Measurements from ENCODE around the gene NRXN3. TPM values are rescaled to one million over a fixed set of nuclear protein-coding genes. Genes with fewer than 3 reads are reported as not detected.

The NRXN3 gene
- total RNA-seq, 1 donor from 2014 or later, result 0.60 TPM

- ATAC-seq, result no peak
These were observed 1095.3 kb downstream of the NRXN3 start for GRCh38 chr14:79265366-79265946.

- no peak for ATAC-seq
These were observed 1100.2 kb downstream of the NRXN3 start for GRCh38 chr14:79270361-79270760.

- ATAC-seq, result no peak
These were observed 1100.9 kb downstream of the NRXN3 start for GRCh38 chr14:79271122-79271521.

- ATAC-seq, result no peak
These were observed 1104.6 kb downstream of the NRXN3 start for GRCh38 chr14:79274641-79275291.

- no peak for ATAC-seq
These were observed 1105.1 kb downstream of the NRXN3 start for GRCh38 chr14:79275292-79275655.

- no peak for ATAC-seq
These were observed 1108.2 kb downstream of the NRXN3 start for GRCh38 chr14:79278286-79278797.

GRCh38 chr14:79278798-79279644, 1108.8 kb downstream of the NRXN3 start:
- ATAC-seq, result peak; percentile 99

GRCh38 chr14:79279645-79280597, 1109.7 kb downstream of the NRXN3 start:
- no peak for ATAC-seq

GRCh38 chr14:79281244-79282152, 1111.3 kb downstream of the NRXN3 start:
- ATAC-seq, result no peak

- ATAC-seq, result no peak
These were observed 1114.4 kb downstream of the NRXN3 start for GRCh38 chr14:79284621-79285020.

GRCh38 chr14:79285263-79285662, 1115.1 kb downstream of the NRXN3 start:
- ATAC-seq, result no peak

- ATAC-seq, result no peak
These were observed 1117.8 kb downstream of the NRXN3 start for GRCh38 chr14:79287976-79288375.

GRCh38 chr14:79293482-79294177, 1123.5 kb downstream of the NRXN3 start:
- ATAC-seq, result no peak

GRCh38 chr14:79294499-79294898, 1124.3 kb downstream of the NRXN3 start:
- no peak for ATAC-seq

GRCh38 chr14:79295385-79295784, 1125.2 kb downstream of the NRXN3 start:
- ATAC-seq, result no peak

GRCh38 chr14:79298373-79298772, 1128.2 kb downstream of the NRXN3 start:
- ATAC-seq, result no peak

GRCh38 chr14:79299162-79299561, 1129.0 kb downstream of the NRXN3 start:
- ATAC-seq, result no peak

- ATAC-seq, result no peak
These were observed 1134.1 kb downstream of the NRXN3 start for GRCh38 chr14:79304279-79304678.

- ATAC-seq, result no peak
These were observed 1136.4 kb downstream of the NRXN3 start for GRCh38 chr14:79306546-79306945.

GRCh38 chr14:79318371-79318770, 1148.2 kb downstream of the NRXN3 start:
- no peak for ATAC-seq

- no peak for ATAC-seq
These were observed 1150.4 kb downstream of the NRXN3 start for GRCh38 chr14:79320561-79320960.
